ENCODE results near the gene TREH. TPM values are rescaled to one million over a fixed set of nuclear protein-coding genes. Genes with fewer than 3 reads are reported as not detected.
"Not testable (repeated sequence)": the region's sequence is repeated elsewhere in the genome, so short reads cannot be mapped to it uniquely, and the experiment has no call there.

Gene TREH
- total RNA-seq, 2 experiments from 2014 or later: not detected

DNA sequence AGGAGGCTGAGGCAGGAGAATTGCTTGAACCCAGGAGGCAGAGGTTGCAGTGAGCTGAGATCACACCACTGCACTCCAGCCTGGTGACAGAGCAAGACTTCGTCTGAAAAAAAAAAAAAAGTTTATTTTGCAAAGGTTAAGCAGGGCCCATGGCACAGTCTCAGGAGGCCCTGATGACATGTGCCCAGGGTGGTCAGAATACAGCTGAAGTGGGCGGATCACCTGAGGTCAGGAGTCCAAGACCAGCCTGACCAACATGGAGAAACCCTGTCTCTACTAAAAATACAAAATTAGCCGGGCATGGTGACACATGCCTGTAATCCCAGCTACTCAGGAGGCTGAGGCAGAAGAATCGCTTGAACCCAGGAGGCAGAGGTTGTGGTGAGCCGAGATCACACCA lies 35.0 kb upstream of the TREH start:
- H3K36me3 Mint-ChIP-seq (ENCODE audit: low read depth); H3K27ac Mint-ChIP-seq; H3K9me3 Mint-ChIP-seq; DNase-seq; POLR2A ChIA-PET; H3K4me3 Mint-ChIP-seq; H3K27me3 Mint-ChIP-seq; CTCF ChIA-PET; H3K4me1 Mint-ChIP-seq: not testable (repeated sequence)

DNA sequence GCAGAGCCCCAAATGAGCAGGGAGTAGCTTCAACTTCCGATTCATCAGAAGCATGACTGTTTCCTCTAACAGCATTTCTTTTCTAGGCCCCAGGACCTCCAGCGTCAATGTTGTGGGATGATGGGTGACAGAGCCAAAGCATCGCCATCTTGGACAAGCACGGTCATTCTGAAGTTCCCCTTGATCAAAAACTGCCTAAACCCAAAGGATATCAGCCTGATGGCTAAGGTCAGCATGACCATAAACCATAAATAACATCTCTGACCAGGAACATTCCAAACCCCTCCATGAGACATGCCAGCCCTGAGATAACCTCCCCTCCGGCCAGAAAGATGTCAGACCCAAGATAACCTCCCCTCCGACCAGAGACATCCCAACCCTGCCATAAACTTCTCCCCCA lies 28.8 kb upstream of the TREH start:
- H3K4me3 Mint-ChIP-seq: no peak overlapping the region
- no peak for DNase-seq
- H3K9me3 Mint-ChIP-seq: no peaks in the 10 kb centered on the region
- no peak overlapping the region for H3K27ac Mint-ChIP-seq
- ChIA-PET CTCF (interaction anchor here (1.7 kb wide), 1 partner anchor 18 kb away, joined by 4 read pairs; no protein-coding TSS in a partner anchor), POLR2A (no interaction called here)
- no peaks in the 10 kb centered on the region for H3K36me3 Mint-ChIP-seq (ENCODE audit: low read depth)
- H3K27me3 Mint-ChIP-seq: peaks cover 10% of the 10 kb centered on the region
- H3K4me1 Mint-ChIP-seq: peaks cover 17% of the 10 kb centered on the region

DNA sequence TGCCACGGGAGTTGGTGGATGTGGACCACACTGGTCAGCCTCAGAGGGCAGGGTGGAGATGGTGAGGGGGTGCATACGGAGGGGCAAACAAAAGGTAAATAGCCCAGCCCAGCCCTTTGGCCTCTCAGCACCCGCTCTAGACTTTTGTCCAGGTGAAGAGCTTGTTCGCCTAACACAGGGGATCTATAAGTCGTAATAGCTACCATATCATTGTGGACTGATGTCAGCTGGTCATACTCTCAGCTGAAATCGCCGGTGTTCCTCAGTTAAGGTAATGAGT lies 27.0 kb upstream of the TREH start:
- ChIA-PET POLR2A (no interaction called here), CTCF (interaction anchor here (0.9 kb wide), 1 partner anchor 17 kb away, joined by 4 read pairs; no protein-coding TSS in a partner anchor)
- no peak overlapping the region for H3K4me3 Mint-ChIP-seq
- H3K36me3 Mint-ChIP-seq (ENCODE audit: low read depth): no peaks in the 10 kb centered on the region
- peaks cover 10% of the 10 kb centered on the region for H3K27me3 Mint-ChIP-seq
- H3K4me1 Mint-ChIP-seq: peaks cover 17% of the 10 kb centered on the region
- H3K9me3 Mint-ChIP-seq: no peaks in the 10 kb centered on the region
- DNase-seq: no peak
- H3K27ac Mint-ChIP-seq: no peak overlapping the region

DNA sequence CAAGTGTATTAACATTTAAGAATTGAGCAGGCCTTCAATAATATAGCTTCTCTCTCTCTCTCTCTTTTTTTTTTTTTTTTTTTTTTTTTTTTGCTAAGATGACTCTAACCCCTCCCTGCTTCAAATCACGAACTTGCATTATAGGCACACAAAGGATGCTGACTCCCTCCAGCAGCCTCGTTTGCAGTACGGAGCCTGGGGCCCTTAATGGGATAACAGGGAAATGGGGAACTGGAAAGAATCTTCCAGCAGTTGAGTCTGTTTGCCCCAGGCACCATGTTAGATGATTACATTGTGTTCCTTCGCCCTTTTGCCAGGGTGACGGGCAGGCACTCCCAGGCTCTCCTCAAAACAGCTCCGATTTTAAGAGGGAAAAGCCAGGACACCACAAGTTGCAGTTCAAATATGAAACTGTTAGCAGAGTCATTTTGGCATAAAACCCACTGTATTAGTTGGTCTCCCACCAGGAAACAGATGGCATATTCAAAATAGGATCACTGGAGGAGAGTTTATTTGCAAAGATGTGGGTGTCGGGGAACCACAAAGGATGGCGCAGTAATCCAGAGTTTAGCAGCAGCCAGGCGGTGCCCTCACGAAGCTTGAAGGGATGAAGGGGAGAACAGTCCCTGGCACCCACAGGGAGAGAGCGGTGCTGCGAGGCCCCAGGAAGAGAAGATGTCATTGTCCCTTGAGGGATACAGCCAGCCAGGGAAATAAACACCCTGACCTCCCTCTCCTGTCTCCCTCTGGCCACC lies 26.5 kb upstream of the TREH start:
- peaks cover 10% of the 10 kb centered on the region for H3K27me3 Mint-ChIP-seq
- H3K4me1 Mint-ChIP-seq: peaks cover 17% of the 10 kb centered on the region
- H3K36me3 Mint-ChIP-seq (ENCODE audit: low read depth): no peaks in the 10 kb centered on the region
- no peak for DNase-seq
- ChIA-PET CTCF (interaction anchor here (0.6 to 2.0 kb wide), 5 partner anchors 16 to 423 kb away, joined by 3 to 10 read pairs (median 4); no protein-coding TSS in a partner anchor), POLR2A (interaction anchor here (1.1 to 1.6 kb wide), 3 partner anchors 12 to 84 kb away, joined by 3 to 12 read pairs (median 4); no protein-coding TSS in a partner anchor)
- no peak overlapping the region for H3K27ac Mint-ChIP-seq
- H3K9me3 Mint-ChIP-seq: no peaks in the 10 kb centered on the region
- no peak overlapping the region for H3K4me3 Mint-ChIP-seq

DNA sequence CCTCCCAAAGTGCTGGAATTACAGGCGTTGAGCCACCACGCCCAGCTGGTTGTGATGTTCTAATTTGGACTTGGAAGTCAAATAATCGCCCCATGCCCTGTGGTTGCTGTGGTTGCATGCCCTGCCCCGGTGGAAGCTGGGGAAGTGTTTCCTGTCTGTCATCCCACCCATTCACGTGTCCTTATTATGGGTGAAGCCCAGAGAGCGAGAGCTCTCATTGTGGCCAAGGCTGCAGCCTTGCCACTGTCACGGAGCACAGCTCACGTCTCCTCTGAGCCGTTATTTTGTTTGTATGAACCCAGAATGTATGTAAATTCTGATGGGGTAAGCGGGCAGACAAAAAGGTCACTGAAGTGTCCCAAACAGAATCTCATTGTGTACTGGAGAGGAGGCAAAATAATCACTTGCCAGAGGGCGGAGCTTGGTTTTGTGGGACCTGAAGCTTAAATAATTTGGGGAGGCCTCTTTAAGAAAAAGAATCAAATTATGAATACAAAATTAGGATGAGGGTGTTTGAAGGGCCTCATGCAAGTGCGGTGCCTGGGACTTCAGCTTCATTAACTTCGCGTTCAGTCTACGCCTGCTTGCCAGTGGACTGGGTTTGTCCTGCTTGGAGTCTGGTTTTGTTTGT lies 25.8 kb upstream of the TREH start:
- H3K4me1 Mint-ChIP-seq: peaks cover 20% of the 10 kb centered on the region
- peak; percentile 59 for DNase-seq
- H3K36me3 Mint-ChIP-seq (ENCODE audit: low read depth): peaks cover 3% of the 10 kb centered on the region
- ChIA-PET CTCF (interaction anchor here (0.6 to 2.0 kb wide), 5 partner anchors 12 to 422 kb away, joined by 3 to 10 read pairs (median 4); no protein-coding TSS in a partner anchor), POLR2A (interaction anchor here (0.8 to 1.6 kb wide), 5 partner anchors 11 to 85 kb away, joined by 3 to 12 read pairs (median 3); no protein-coding TSS in a partner anchor)
- H3K27ac Mint-ChIP-seq: peak overlapping the region; percentile 62
- H3K4me3 Mint-ChIP-seq: no peak overlapping the region
- peaks cover 3% of the 10 kb centered on the region for H3K9me3 Mint-ChIP-seq
- peaks cover 11% of the 10 kb centered on the region for H3K27me3 Mint-ChIP-seq

DNA sequence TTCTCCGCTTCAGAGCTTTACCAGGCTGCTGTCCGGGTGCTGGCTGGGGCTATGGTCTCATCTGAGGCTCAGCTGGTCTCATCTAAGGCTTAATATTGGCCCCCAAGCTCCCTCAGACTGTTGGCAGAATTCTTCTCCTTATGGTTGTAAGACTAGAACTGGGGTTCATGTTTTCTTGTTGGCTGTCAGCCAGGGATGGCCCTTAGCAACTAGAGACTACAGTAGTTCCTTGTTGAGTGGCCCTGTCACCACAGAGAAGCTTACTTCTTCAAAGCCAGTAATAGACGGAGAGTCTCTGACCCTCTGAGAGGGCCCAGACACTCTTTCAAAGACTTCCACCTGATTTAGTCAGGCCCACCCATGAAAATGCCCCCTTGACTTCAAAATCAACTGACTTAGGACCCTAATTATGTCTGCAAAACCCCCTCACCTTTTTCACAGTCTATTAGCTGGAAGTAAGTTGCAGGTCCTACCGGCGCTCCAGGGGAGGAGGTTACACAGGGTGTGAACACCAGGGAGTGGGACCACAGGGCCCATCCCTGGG lies 24.2 kb upstream of the TREH start:
- Mint-ChIP-seq H3K4me3 (no peak overlapping the region), H3K4me1 (peaks cover 27% of the 10 kb centered on the region), H3K36me3 (ENCODE audit: low read depth) (peaks cover 4% of the 10 kb centered on the region), H3K27me3 (peaks cover 11% of the 10 kb centered on the region), H3K27ac (no peak overlapping the region), H3K9me3 (peaks cover 4% of the 10 kb centered on the region)
- ChIA-PET CTCF (interaction anchor here (0.7 to 1.2 kb wide), 4 partner anchors 9 to 697 kb away, joined by 3 to 4 read pairs (median 4); no protein-coding TSS in a partner anchor), POLR2A (no interaction called here)
- DNase-seq: no peak

DNA sequence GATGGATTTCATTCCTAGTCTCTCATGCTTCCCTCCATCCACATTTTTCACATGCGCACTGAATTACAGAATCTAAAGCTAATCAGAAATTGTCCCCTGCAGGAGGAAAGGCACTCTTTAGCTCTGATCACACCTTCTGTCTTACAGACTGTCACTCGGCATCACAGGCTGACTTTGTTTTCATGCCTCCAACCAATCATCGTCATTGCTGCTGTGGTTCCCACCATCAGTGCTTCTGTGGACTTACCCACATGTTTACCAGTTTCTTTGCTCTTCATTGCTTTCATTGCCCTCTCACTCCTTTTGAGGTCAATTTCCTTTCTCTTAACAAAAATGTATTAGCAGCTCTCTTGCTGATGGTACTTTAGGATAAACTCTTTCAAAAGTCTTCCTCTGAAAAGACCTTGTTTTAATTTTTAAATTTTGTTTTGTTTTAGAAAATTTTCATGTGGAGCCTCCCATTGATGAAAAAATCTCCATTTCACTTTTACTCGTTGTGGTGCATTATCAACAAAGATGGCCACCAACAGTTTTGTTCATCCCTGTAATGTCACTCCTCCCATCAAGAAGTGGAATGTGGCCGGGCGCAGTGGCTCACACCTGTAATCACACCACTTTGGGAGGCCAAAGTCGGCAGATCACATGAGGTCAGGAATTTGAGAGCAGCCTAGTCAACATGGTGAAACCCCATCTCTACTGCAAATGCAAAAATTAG lies 20.2 kb upstream of the TREH start:
- Mint-ChIP-seq H3K36me3 (ENCODE audit: low read depth) (peaks cover 4% of the 10 kb centered on the region), H3K4me1 (peaks cover 21% of the 10 kb centered on the region), H3K27ac (peak overlapping the region; percentile 63), H3K4me3 (no peak overlapping the region), H3K27me3 (peaks cover 1% of the 10 kb centered on the region), H3K9me3 (peaks cover 4% of the 10 kb centered on the region)
- ChIA-PET POLR2A (no interaction called here), CTCF (interaction anchor here (0.6 kb wide), 1 partner anchor 230 kb away, joined by 4 read pairs; no protein-coding TSS in a partner anchor)
- DNase-seq: peak; percentile 52

DNA sequence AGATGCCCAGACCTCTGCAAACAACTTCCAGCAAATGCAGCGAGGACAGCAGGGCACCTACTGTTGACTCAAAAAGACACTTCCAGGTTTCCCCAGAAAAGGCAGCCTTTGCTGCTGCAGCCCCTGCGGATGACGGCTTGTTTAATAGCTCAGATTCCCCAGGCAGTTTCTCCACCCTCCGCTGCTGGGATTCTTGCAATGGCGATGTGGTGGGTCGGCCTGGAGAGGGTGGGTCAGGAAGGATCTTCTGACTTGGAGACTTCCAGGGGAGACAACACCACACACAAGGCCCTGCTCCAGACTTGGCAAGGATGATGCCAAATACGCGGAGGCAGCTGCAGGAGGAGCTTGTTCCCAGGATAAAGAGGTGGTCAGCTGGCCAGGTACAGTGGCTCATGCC lies 17.9 kb upstream of the TREH start:
- no peak overlapping the region for H3K4me3 Mint-ChIP-seq
- ChIA-PET CTCF (interaction anchor here (0.6 kb wide), 1 partner anchor 239 kb away, joined by 3 read pairs; no protein-coding TSS in a partner anchor), POLR2A (no interaction called here)
- no peak overlapping the region for H3K27ac Mint-ChIP-seq
- H3K9me3 Mint-ChIP-seq: peaks cover 4% of the 10 kb centered on the region
- peaks cover 28% of the 10 kb centered on the region for H3K4me1 Mint-ChIP-seq
- H3K36me3 Mint-ChIP-seq (ENCODE audit: low read depth): peaks cover 4% of the 10 kb centered on the region
- H3K27me3 Mint-ChIP-seq: peaks cover 4% of the 10 kb centered on the region
- no peak for DNase-seq

DNA sequence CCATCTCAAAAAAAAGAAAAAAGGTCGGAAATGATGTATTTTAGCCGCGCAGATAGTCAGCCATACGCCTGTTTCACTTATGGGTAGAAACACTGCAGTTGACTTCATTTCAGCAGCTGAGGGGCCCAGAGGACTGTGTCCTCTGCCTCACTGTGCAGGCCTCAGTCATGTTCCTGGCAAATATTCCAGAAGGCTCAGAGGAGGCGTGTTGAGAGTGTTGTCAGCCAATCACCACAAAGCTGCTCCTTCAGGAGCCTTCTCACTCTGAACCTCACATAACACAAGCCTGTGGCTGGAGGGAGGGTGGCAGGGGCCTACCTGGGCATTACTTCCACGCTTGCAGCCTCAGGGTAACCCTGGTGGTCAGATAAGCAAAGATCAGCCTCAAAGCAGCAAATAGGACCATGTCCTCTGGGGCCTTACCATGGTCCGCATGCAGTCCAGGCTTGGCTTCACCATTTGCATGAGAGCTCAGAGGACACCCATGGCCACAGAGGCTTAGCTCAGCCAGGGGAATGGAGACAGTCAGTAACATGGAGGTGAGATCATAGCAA lies 17.3 kb upstream of the TREH start:
- CTCF ChIA-PET: no interaction called here
- H3K4me1 Mint-ChIP-seq: peaks cover 34% of the 10 kb centered on the region
- peaks cover 4% of the 10 kb centered on the region for H3K36me3 Mint-ChIP-seq (ENCODE audit: low read depth)
- peaks cover 4% of the 10 kb centered on the region for H3K27me3 Mint-ChIP-seq
- no peak overlapping the region for H3K4me3 Mint-ChIP-seq
- no peak overlapping the region for H3K27ac Mint-ChIP-seq
- POLR2A ChIA-PET: interaction anchor here (1.4 kb wide), 1 partner anchor 93 kb away, joined by 4 read pairs; no protein-coding TSS in a partner anchor
- no peak for DNase-seq
- H3K9me3 Mint-ChIP-seq: peaks cover 4% of the 10 kb centered on the region

DNA sequence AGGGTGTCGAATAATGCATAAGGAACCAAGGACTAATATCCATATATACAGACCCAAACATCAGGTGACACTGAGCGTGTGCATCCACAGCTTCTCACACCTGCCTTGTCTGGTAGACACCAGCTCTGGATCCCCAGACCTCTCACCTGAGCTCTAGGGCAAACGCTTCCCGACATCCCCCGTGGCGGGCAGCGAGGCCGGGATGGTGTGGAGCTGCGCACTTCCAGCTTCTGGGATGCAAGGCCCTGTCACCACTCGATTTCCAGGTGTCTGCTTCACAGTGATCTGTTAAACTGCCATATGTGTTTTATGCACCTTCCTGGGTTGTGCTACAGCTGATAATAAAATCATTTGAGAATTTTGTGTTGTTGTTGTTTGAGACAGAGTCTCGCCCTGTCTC lies 15.3 kb upstream of the TREH start:
- peaks cover 45% of the 10 kb centered on the region for H3K4me1 Mint-ChIP-seq
- no peak for DNase-seq
- H3K36me3 Mint-ChIP-seq (ENCODE audit: low read depth): no peaks in the 10 kb centered on the region
- H3K9me3 Mint-ChIP-seq: no peaks in the 10 kb centered on the region
- peaks cover 3% of the 10 kb centered on the region for H3K27me3 Mint-ChIP-seq
- CTCF ChIA-PET: interaction anchor here (0.6 to 1.4 kb wide), 3 partner anchors 9 to 235 kb away, joined by 3 to 6 read pairs (median 4); no protein-coding TSS in a partner anchor
- POLR2A ChIA-PET: interaction anchor here (2.7 kb wide), 1 partner anchor 10 kb away, joined by 12 read pairs; no protein-coding TSS in a partner anchor
- H3K27ac Mint-ChIP-seq: no peak overlapping the region
- H3K4me3 Mint-ChIP-seq: no peak overlapping the region

DNA sequence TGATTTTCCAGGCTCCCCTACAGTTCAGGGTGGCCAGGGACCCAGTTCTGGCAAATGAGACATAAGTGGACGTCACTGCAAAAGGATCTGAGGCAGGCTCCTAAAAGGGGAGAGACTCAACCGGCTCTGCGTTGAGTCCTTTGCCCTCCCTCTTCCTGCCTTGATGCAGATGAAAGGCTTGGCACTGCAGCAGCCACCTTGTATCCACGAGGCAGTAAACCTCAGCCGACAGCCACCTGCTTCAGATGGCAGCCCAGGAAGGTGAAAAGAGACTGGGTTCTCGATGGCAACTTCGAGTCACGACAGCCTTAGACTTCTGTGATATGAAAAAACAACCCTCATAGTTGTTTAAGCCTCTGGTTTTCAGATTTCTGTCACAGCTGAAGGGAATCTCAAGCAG lies 14.7 kb upstream of the TREH start:
- no peak overlapping the region for H3K27ac Mint-ChIP-seq
- no peak for DNase-seq
- POLR2A ChIA-PET: interaction anchor here (1.6 to 2.7 kb wide), 2 partner anchors 11 to 303 kb away, joined by 4 to 12 read pairs; partner anchors contain the start of gene CENATAC
- peaks cover 3% of the 10 kb centered on the region for H3K27me3 Mint-ChIP-seq
- CTCF ChIA-PET: interaction anchor here (0.7 to 1.2 kb wide), 3 partner anchors 9 to 262 kb away, joined by 3 to 5 read pairs (median 4); partner anchors contain the start of gene DDX6
- H3K9me3 Mint-ChIP-seq: no peaks in the 10 kb centered on the region
- no peak overlapping the region for H3K4me3 Mint-ChIP-seq
- H3K4me1 Mint-ChIP-seq: peaks cover 42% of the 10 kb centered on the region
- no peaks in the 10 kb centered on the region for H3K36me3 Mint-ChIP-seq (ENCODE audit: low read depth)

Measured in activated CD4-positive, alpha-beta memory T cell treated with anti-CD3 and anti-CD28 coated beads, Interleukin-2, amount 10 ng/mL, durations not matched to agents 7 days and 5 days (primary cell).